Peyer's patch (tissue), 4 donors: ENCODE results near the gene SAFB. TPM values are rescaled to one million over a fixed set of nuclear protein-coding genes. Genes with fewer than 3 reads are reported as not detected.
A peak's percentile ranks its signal among the peaks of the same experiment; 100 is the strongest.

ENCODE experiments used
- DNase-seq, 3 donors: peaks; one replicate each; pipeline ENCODE4 v3.0.0-alpha.2; 2017 to 2019
- H3K27ac ChIP-seq, 4 donors: fragments of 200-600 bp; sonication (generic); one replicate each; pipeline ENCODE4 v1.5.1; 2016 to 2019
- H3K27me3 ChIP-seq, 2 donors: fragments of 200-600 bp; sonication (generic); one replicate each; pipeline ENCODE4 v1.5.1; 2019
- H3K36me3 ChIP-seq, 3 donors: fragments of 200-600 bp; sonication (generic); one replicate each; pipeline ENCODE4 v1.5.1; 2016 to 2019
- H3K4me1 ChIP-seq, 4 donors: fragments of 200-600 bp; sonication (generic); one replicate each; pipeline ENCODE4 v1.5.1; 2016 to 2019
- H3K4me3 ChIP-seq, 4 donors: fragments of 200-600 bp; sonication (generic); 1 replicate in 3 of 4; 2 replicates in 1 of 4; pipeline ENCODE4 v1.5.1; 2016 to 2019; ENCODE audit warnings: mild to moderate bottlenecking in 1 of 4
- H3K9me3 ChIP-seq, 4 donors: fragments of 200-600 bp; sonication (generic); one replicate each; pipeline ENCODE4 v1.5.1; 2016 to 2019; ENCODE audit warnings: mild to moderate bottlenecking in 1 of 4
- POLR2A ChIP-seq, 2 donors: fragments of 450-650 bp; IDR thresholded peaks; one replicate each; pipeline ENCODE4 v1.5.1; 2017; ENCODE audit warnings: antibody characterized with exemption in 2 of 2, mild to moderate bottlenecking in 2 of 2, moderate library complexity in 2 of 2
- total RNA-seq, 4 donors: library from RNA; depleted of rRNA; stranded (reverse); fragments of >200 nt; gene quantifications; one replicate each; pipeline ENCODE4 v1.1.0, GENCODE V29; 2016
- TF ChIP-seq, protein P1 (sequence below), 6 experiments: fragments of 450-650 bp in 4 of 6; fragments of 200-600 bp in 2 of 6; sonication (generic) in 1 of 6; IDR thresholded peaks; one replicate each; pipeline ENCODE4 v1.5.1; 2017 to 2019; ENCODE audit warnings: antibody characterized with exemption in 6 of 6, mild to moderate bottlenecking in 3 of 6, moderate library complexity in 1 of 6

Gene SAFB
- total RNA-seq, 4 donors from 2014 or later: 86.3 to 374 (median 163) TPM

DNA sequence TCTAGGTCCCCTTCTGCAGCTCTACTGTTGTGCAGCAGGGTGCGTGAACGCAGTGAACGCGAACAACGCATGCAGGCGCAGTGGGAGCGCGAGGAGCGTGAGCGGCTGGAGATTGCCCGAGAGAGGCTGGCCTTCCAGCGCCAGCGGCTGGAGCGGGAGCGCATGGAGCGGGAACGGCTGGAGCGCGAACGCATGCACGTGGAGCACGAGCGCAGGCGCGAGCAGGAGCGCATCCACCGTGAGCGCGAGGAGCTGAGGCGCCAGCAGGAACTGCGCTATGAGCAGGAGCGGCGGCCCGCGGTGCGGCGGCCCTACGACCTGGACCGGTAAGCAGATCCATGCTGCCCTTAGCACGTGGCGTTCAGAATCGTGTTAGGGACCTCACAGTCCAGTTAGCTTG lies 38.6 kb downstream of the SAFB start:
- Histone ChIP-seq H3K27me3 (no peaks in the 10 kb centered on the region), H3K27ac (no peak overlapping the region), H3K4me1 (no peaks in the 10 kb centered on the region), H3K36me3 (peaks cover 0 to 98% (median 0%) of the 10 kb centered on the region in 3 donors), H3K4me3 (no peak overlapping the region), H3K9me3 (no peaks in the 10 kb centered on the region)
- no peak for DNase-seq
- TF ChIP-seq, protein P1, sequence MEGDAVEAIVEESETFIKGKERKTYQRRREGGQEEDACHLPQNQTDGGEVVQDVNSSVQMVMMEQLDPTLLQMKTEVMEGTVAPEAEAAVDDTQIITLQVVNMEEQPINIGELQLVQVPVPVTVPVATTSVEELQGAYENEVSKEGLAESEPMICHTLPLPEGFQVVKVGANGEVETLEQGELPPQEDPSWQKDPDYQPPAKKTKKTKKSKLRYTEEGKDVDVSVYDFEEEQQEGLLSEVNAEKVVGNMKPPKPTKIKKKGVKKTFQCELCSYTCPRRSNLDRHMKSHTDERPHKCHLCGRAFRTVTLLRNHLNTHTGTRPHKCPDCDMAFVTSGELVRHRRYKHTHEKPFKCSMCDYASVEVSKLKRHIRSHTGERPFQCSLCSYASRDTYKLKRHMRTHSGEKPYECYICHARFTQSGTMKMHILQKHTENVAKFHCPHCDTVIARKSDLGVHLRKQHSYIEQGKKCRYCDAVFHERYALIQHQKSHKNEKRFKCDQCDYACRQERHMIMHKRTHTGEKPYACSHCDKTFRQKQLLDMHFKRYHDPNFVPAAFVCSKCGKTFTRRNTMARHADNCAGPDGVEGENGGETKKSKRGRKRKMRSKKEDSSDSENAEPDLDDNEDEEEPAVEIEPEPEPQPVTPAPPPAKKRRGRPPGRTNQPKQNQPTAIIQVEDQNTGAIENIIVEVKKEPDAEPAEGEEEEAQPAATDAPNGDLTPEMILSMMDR (IDR thresholded peaks at IDR 0.05): no peak
- TF ChIP-seq POLR2A (IDR thresholded peaks at IDR 0.05): no peak

DNA sequence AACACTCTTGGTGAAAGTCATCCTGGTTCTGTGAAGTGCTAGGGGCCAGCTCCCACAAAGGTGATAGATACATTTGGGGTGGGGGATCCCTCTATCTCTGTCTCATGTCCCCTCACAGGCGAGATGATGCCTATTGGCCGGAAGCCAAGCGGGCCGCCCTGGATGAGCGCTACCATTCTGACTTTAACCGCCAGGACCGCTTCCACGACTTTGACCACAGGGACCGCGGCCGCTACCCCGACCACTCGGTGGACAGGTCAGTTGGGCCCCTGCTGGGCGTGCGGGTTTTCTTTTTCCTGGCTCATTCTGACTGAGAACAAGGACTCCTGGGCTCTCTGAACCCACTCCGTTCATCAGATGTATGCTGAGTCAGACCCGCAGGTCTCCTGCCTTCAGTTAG lies 41.0 kb downstream of the SAFB start:
- H3K9me3 ChIP-seq: no peaks in the 10 kb centered on the region
- H3K27ac ChIP-seq: no peak overlapping the region
- H3K27me3 ChIP-seq: no peaks in the 10 kb centered on the region
- no peak for DNase-seq
- H3K36me3 ChIP-seq: peaks cover 0 to 98% (median 0%) of the 10 kb centered on the region in 3 donors
- no peaks in the 10 kb centered on the region for H3K4me1 ChIP-seq
- no peak overlapping the region for H3K4me3 ChIP-seq
- TF ChIP-seq, protein P1 (IDR thresholded peaks at IDR 0.05): no peak
- no peak for TF ChIP-seq POLR2A (IDR thresholded peaks at IDR 0.05)

DNA sequence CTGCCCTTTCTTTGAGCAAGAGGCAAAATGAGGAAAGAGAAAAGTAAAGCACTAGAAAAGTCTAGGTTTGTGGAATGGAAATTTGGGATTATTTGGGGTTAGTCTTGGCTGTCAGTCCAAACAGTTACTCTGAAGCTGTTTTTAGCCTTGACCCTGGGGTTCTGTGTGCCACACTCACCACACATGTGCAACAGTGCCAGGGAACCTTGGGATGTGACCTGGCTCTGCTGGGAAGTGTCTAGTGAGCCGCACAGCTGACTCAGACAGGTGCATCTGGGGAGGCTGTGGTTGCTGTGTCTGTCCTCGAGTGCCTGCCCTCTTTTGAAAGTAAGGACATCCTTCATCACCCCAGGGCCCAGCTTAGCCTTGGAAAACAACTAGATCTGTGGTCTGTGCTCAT lies 41.6 kb downstream of the SAFB start:
- TF ChIP-seq POLR2A (IDR thresholded peaks at IDR 0.05): no peak
- TF ChIP-seq, protein P1 (IDR thresholded peaks at IDR 0.05): no peak
- no peaks in the 10 kb centered on the region for H3K4me1 ChIP-seq
- H3K9me3 ChIP-seq: no peaks in the 10 kb centered on the region
- no peak overlapping the region for H3K27ac ChIP-seq
- no peak for DNase-seq
- no peaks in the 10 kb centered on the region for H3K27me3 ChIP-seq
- no peak overlapping the region for H3K4me3 ChIP-seq
- peaks cover 0 to 98% (median 0%) of the 10 kb centered on the region in 3 donors for H3K36me3 ChIP-seq

DNA sequence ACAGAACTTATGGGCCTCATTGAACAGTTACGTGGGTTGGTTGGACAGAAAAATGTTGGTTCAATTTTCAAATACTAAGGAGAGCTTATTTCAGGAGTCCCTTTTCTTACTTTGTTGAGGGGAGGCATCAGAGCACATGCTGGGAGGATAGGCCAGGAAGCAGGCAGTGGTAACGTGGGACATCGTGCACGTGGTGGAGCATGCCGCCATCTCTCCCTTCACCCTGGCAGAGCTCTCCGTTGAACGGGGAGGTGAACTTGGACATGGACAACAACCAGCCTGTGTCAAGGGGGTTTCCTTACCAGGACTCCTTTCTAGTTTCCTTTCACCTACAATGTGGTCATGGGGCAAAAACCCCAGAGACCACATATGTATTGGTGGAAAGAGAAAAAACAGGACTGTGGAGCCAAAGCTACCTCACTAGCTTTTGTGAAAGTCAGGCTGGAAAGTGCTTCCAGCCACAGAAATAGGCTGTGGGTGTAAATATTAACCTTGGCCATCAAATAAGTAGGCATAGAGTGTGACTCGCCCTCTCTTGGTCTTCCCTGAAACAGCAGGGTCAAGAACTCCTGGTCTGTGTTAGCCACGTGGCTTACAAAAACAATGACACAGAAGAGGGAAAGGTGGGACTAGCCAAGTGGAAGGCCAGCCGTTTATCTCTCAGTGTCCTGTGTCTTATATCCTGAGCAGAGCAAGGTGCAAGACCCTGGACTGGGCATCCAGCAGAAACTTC lies 43.1 kb downstream of the SAFB start:
- DNase-seq: no peak
- Histone ChIP-seq H3K4me1 (no peaks in the 10 kb centered on the region), H3K27me3 (no peaks in the 10 kb centered on the region), H3K9me3 (no peaks in the 10 kb centered on the region), H3K27ac (no peak overlapping the region), H3K36me3 (peaks cover 0 to 94% (median 0%) of the 10 kb centered on the region in 3 donors), H3K4me3 (no peak overlapping the region)
- no peak for TF ChIP-seq POLR2A (IDR thresholded peaks at IDR 0.05)
- TF ChIP-seq, protein P1 (IDR thresholded peaks at IDR 0.05): peak in 1 of 6 experiments; percentile 11

DNA sequence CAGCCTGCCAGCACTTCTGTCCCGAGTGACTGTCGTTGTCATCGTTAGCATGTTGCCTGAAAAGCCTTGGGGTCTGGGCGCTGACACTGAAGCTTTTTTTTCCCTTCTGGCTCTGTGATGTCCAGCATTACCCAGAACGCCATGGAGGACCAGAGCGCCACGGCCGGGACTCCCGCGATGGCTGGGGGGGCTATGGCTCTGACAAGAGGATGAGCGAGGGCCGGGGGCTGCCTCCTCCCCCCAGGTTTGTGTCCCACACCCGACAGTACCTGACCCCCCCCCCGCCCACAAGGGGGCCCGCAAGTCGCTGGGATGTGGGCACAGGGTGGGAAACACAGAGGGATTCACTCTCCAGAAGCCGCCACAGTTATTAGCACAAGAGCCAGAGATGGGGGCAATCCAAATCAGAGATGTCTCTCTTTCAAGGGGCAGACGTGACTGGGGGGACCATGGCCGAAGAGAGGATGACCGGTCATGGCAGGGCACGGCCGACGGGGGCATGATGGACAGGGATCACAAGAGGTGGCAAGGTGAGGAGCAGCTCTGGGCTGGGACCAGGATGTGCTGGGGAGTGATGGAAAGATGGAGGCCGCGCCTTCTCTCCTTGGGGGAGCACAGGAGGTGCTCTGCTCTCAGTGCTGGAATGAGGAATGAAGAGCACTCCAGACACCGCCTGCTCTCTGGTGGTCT lies 44.2 kb downstream of the SAFB start:
- no peak for TF ChIP-seq POLR2A (IDR thresholded peaks at IDR 0.05)
- TF ChIP-seq, protein P1 (IDR thresholded peaks at IDR 0.05): no peak

More for the DNA sequence above, 44.2 kb downstream of the SAFB start:
- no peak overlapping the region for H3K27ac ChIP-seq
- no peaks in the 10 kb centered on the region for H3K9me3 ChIP-seq
- no peaks in the 10 kb centered on the region for H3K27me3 ChIP-seq
- no peaks in the 10 kb centered on the region for H3K4me1 ChIP-seq
- no peak overlapping the region for H3K4me3 ChIP-seq
- no peak for DNase-seq
- peaks cover 0 to 92% (median 0%) of the 10 kb centered on the region in 3 donors for H3K36me3 ChIP-seq
